CD4-positive, alpha-beta T cell (primary cell): Measurements from ENCODE around the gene PCDH9. TPM values are rescaled to one million over a fixed set of nuclear protein-coding genes. Genes with fewer than 3 reads are reported as not detected.

Experiments used
- ATAC-seq: fragments of 200-7000 bp; cut with Tn5 transposase; one replicate; pipeline ENCODE4 v1.10.0; 2022; ENCODE audit warnings: mild to moderate bottlenecking; ENCODE audit not compliant: poor library complexity
- CTCF ChIA-PET: fragments of 350-600 bp; sonication (Branson Sonifier 250); formaldehyde crosslinking; loops from one replicate; lab custom pipeline; 2021; ENCODE audit warnings: antibody characterized with exemption, inconsistent platforms; lab: Charles Lee
- POLR2A ChIA-PET: fragments of 350-600 bp; sonication (Branson Sonifier 250); formaldehyde crosslinking; loops from one replicate; lab custom pipeline; 2021; ENCODE audit warnings: antibody characterized with exemption, inconsistent platforms; lab: Charles Lee
- DNase-seq, 14 experiments: peaks; one replicate each; pipeline ENCODE4 v3.0.0-alpha.2; 2013 to 2020; ENCODE audit warnings: mixed read lengths in 2 of 14
- H3K27ac ChIP-seq, 2 donors: one replicate each; pipeline versions ENCODE4 v1.5.1 to v1.7.0; 2013; ENCODE audit warnings: low read length in 2 of 2, low read depth in 1 of 2, mild to moderate bottlenecking in 1 of 2
- H3K27me3 ChIP-seq, 2 experiments: 1 replicate in 1 of 2; 2 replicates in 1 of 2; pipeline versions ENCODE4 v1.6.1 to v1.7.0; 2013; ENCODE audit warnings: low read length in 2 of 2, control low read depth in 1 of 2, mild to moderate bottlenecking in 1 of 2, moderate library complexity in 1 of 2; ENCODE audit not compliant: insufficient read depth in 2 of 2, control insufficient read depth in 1 of 2
- H3K36me3 ChIP-seq: one replicate; pipeline ENCODE4 v1.6.1; 2013; ENCODE audit warnings: low read length, control low read depth; ENCODE audit not compliant: insufficient read depth
- H3K4me1 ChIP-seq: one replicate; pipeline ENCODE4 v1.6.1; 2013; ENCODE audit warnings: low read length, control low read depth; ENCODE audit not compliant: insufficient read depth
- H3K4me3 ChIP-seq: one replicate; pipeline ENCODE4 v1.5.1; 2013; ENCODE audit warnings: mild to moderate bottlenecking, low read length, moderate library complexity
- H3K9me3 ChIP-seq, 2 experiments: 1 replicate in 1 of 2; 2 replicates in 1 of 2; pipeline versions ENCODE4 v1.6.1 to v1.7.0; 2013; ENCODE audit warnings: low read length in 2 of 2, mild to moderate bottlenecking in 2 of 2, control low read depth in 1 of 2, moderate library complexity in 1 of 2; ENCODE audit not compliant: control insufficient read depth in 1 of 2, insufficient read depth in 1 of 2
- H3K27ac Mint-ChIP-seq: one replicate; pipeline ENCODE4 v1.8.0; 2020; ENCODE audit warnings: mixed read lengths
- H3K27me3 Mint-ChIP-seq: one replicate; pipeline ENCODE4 v1.8.0; 2021; ENCODE audit warnings: mixed read lengths
- H3K36me3 Mint-ChIP-seq: one replicate; pipeline ENCODE4 v1.8.0; 2021; ENCODE audit warnings: low read depth, mixed read lengths
- H3K4me1 Mint-ChIP-seq: one replicate; pipeline ENCODE4 v1.8.0; 2021; ENCODE audit warnings: low read depth, mixed read lengths
- H3K4me3 Mint-ChIP-seq: one replicate; pipeline ENCODE4 v1.8.0; 2020; ENCODE audit warnings: mild to moderate bottlenecking, mixed read lengths
- H3K9me3 Mint-ChIP-seq: one replicate; pipeline ENCODE4 v1.8.0; 2020; ENCODE audit warnings: mixed read lengths
- CTCF ChIP-seq: fragments of 200-600 bp; IDR thresholded peaks from one replicate; pipeline ENCODE4 v1.8.0; 2022; ENCODE audit warnings: antibody characterized with exemption, mild to moderate bottlenecking
- intact Hi-C, 2 experiments: fragments of 100-400 bp; cut with DNase I in 1 of 2; cut with micrococcal nuclease in 1 of 2; formaldehyde crosslinking; loops; one replicate each; pipeline versions ENCODE4 v1.15.1 to v1.9.0; 2023 to 2025; cut with DNase I, micrococcal nuclease
- total RNA-seq, 174 experiments: library from RNA in 2 of 174; stranded (reverse) in 2 of 174; gene quantifications; one replicate each; pipeline ENCODE4 v1.2.3 and lab custom pipeline; 2021 to 2026

The PCDH9 gene
- total RNA-seq, 2 experiments from 2014 or later, result 0.08 to 0.19 TPM

GRCh38 chr13:66644855-66645460 lies 585.2 kb downstream of the PCDH9 start:
- TF ChIP-seq CTCF, result no peak
- H3K9me3 Mint-ChIP-seq, result peaks cover 3% of the 10 kb centered on the region
- no peaks in the 10 kb centered on the region for H3K27me3 ChIP-seq
- ATAC-seq, result no peak
- ChIA-PET POLR2A (no interaction called here), CTCF (no interaction called here)
- H3K36me3 Mint-ChIP-seq, result no peaks in the 10 kb centered on the region
- H3K27me3 Mint-ChIP-seq, result no peaks in the 10 kb centered on the region
- no peaks in the 10 kb centered on the region for H3K36me3 ChIP-seq
- H3K27ac ChIP-seq, result no peak overlapping the region
- DNase-seq, result no peak
- no peak overlapping the region for H3K27ac Mint-ChIP-seq
- intact Hi-C loops, result no loop called here
- H3K4me1 Mint-ChIP-seq, result no peaks in the 10 kb centered on the region
- no peak overlapping the region for H3K4me3 Mint-ChIP-seq
- peaks cover 0 to 3% of the 10 kb centered on the region in 2 experiments for H3K9me3 ChIP-seq
- no peaks in the 10 kb centered on the region for H3K4me1 ChIP-seq
- no peak overlapping the region for H3K4me3 ChIP-seq

GRCh38 chr13:66640231-66640630 lies 589.9 kb downstream of the PCDH9 start:
- DNase-seq, result no peak
- Histone ChIP-seq H3K4me1 (no peaks in the 10 kb centered on the region), H3K36me3 (no peaks in the 10 kb centered on the region), H3K27ac (no peak overlapping the region), H3K9me3 (peaks cover 0 to 3% of the 10 kb centered on the region in 2 experiments), H3K4me3 (no peak overlapping the region), H3K27me3 (no peaks in the 10 kb centered on the region)
- intact Hi-C loops, result no loop called here
- H3K27me3 Mint-ChIP-seq, result no peaks in the 10 kb centered on the region
- POLR2A ChIA-PET, result no interaction called here
- ATAC-seq, result no peak
- no peaks in the 10 kb centered on the region for H3K9me3 Mint-ChIP-seq
- no peak for TF ChIP-seq CTCF
- CTCF ChIA-PET, result no interaction called here
- no peaks in the 10 kb centered on the region for H3K4me1 Mint-ChIP-seq
- no peaks in the 10 kb centered on the region for H3K36me3 Mint-ChIP-seq
- no peak overlapping the region for H3K4me3 Mint-ChIP-seq
- no peak overlapping the region for H3K27ac Mint-ChIP-seq

- TF ChIP-seq CTCF, result no peak
Observed at GRCh38 chr13:66639044-66639443, 591.1 kb downstream of the PCDH9 start.

More at GRCh38 chr13:66639044-66639443, 591.1 kb downstream of the PCDH9 start:
- Mint-ChIP-seq H3K27ac (no peak overlapping the region), H3K4me3 (no peak overlapping the region), H3K27me3 (no peaks in the 10 kb centered on the region), H3K36me3 (no peaks in the 10 kb centered on the region), H3K9me3 (no peaks in the 10 kb centered on the region), H3K4me1 (no peaks in the 10 kb centered on the region)
- H3K27me3 ChIP-seq, result no peaks in the 10 kb centered on the region
- ATAC-seq (no peak), DNase-seq (no peak)
- H3K4me3 ChIP-seq, result no peak overlapping the region
- no peaks in the 10 kb centered on the region for H3K4me1 ChIP-seq
- CTCF ChIA-PET, result no interaction called here
- H3K36me3 ChIP-seq, result no peaks in the 10 kb centered on the region
- H3K27ac ChIP-seq, result no peak overlapping the region
- POLR2A ChIA-PET, result no interaction called here
- H3K9me3 ChIP-seq, result peaks cover 0 to 3% of the 10 kb centered on the region in 2 experiments
- intact Hi-C loops, result no loop called here
